Transverse colon (tissue), 4 donors: ENCODE results near the gene KLK11. TPM values are rescaled to one million over a fixed set of nuclear protein-coding genes. Genes with fewer than 3 reads are reported as not detected.

ENCODE experiments used
- DNase-seq: peaks from one replicate; pipeline ENCODE4 v3.0.0-alpha.2; 2019
- H3K27ac ChIP-seq, 4 donors: fragments of 200-600 bp; sonication (generic); 2 replicates each; pipeline ENCODE4 v1.5.1; 2016 to 2018; ENCODE audit warnings: inconsistent platforms in 4 of 4
- H3K27me3 ChIP-seq: fragments of 200-600 bp; sonication (generic); 2 replicates; pipeline ENCODE4 v1.5.1; 2017; ENCODE audit warnings: inconsistent platforms
- H3K36me3 ChIP-seq, 4 donors: fragments of 200-600 bp; sonication (generic); 2 replicates each; pipeline ENCODE4 v1.5.1; 2017 to 2019; ENCODE audit warnings: inconsistent platforms in 4 of 4
- H3K4me1 ChIP-seq, 4 donors: fragments of 200-600 bp; sonication (generic); 2 replicates each; pipeline ENCODE4 v1.5.1; 2017 to 2020; ENCODE audit warnings: inconsistent platforms in 4 of 4
- H3K4me3 ChIP-seq, 4 donors: fragments of 200-600 bp; sonication (generic); 1 replicate in 1 of 4; 2 replicates in 3 of 4; pipeline versions ENCODE4 v1.5.1 to v1.6.1; 2017 to 2019; ENCODE audit warnings: inconsistent platforms in 4 of 4
- H3K9me3 ChIP-seq, 2 donors: fragments of 200-600 bp; sonication (generic); 2 replicates each; pipeline ENCODE4 v1.5.1; 2017 to 2019; ENCODE audit warnings: inconsistent platforms in 2 of 2
- EP300 ChIP-seq: sonication (generic); formaldehyde crosslinking; IDR thresholded peaks from one replicate; pipeline ENCODE4 v1.6.1; 2017; ENCODE audit warnings: antibody characterized with exemption, low read depth
- POLR2A ChIP-seq: fragments of 450-650 bp; IDR thresholded peaks from one replicate; pipeline ENCODE4 v1.6.1; 2016; ENCODE audit warnings: antibody characterized with exemption, mild to moderate bottlenecking, moderate library complexity
- POLR2AphosphoS5 ChIP-seq, 3 donors: sonication (generic); formaldehyde crosslinking; IDR thresholded peaks; one replicate each; pipeline ENCODE4 v1.6.1; 2016; ENCODE audit warnings: antibody characterized with exemption in 3 of 3
- WGBS, 2 donors: methylation state at CpG; one replicate each; pipeline ENCODE4 v1.1.5; 2018; ENCODE audit warnings: low coverage in 1 of 2; 5-methylcytosine and 5-hydroxymethylcytosine counted together
- in situ Hi-C, 4 donors: fragments of 200-750 bp; cut with MboI; loops; one replicate each; pipeline versions ENCODE4 v1.15.0 to v1.15.1; 2017; ENCODE audit warnings: low sequenced_read_pairs in 3 of 4, low pct_ligation_motif_present in 1 of 4, low pct_unique_long_range_greater_than_20kb in 1 of 4
- intact Hi-C: fragments of 100-400 bp; cut with DNase I; formaldehyde crosslinking; loops from one replicate; pipeline ENCODE4 v1.15.1; 2023; ENCODE audit warnings: low total_unique reads
- total RNA-seq, 4 donors: library from RNA; depleted of rRNA; stranded (reverse); fragments of >200 nt; gene quantifications; one replicate each; pipeline ENCODE4 v1.1.0, GENCODE V29; 2016
- TF ChIP-seq, protein P1 (sequence below), 5 experiments: fragments of 200-600 bp in 3 of 5; fragments of 450-650 bp in 2 of 5; sonication (generic) in 3 of 5; IDR thresholded peaks; 1 replicate in 2 of 5; 2 replicates in 3 of 5; pipeline ENCODE4 v1.5.1; 2016 to 2017; ENCODE audit warnings: antibody characterized with exemption in 5 of 5, inconsistent platforms in 3 of 5, mild to moderate bottlenecking in 2 of 5, moderate library complexity in 1 of 5

The KLK11 gene
- total RNA-seq, 4 donors from 2014 or later: 0.55 to 0.79 TPM; not detected in 2

DNA sequence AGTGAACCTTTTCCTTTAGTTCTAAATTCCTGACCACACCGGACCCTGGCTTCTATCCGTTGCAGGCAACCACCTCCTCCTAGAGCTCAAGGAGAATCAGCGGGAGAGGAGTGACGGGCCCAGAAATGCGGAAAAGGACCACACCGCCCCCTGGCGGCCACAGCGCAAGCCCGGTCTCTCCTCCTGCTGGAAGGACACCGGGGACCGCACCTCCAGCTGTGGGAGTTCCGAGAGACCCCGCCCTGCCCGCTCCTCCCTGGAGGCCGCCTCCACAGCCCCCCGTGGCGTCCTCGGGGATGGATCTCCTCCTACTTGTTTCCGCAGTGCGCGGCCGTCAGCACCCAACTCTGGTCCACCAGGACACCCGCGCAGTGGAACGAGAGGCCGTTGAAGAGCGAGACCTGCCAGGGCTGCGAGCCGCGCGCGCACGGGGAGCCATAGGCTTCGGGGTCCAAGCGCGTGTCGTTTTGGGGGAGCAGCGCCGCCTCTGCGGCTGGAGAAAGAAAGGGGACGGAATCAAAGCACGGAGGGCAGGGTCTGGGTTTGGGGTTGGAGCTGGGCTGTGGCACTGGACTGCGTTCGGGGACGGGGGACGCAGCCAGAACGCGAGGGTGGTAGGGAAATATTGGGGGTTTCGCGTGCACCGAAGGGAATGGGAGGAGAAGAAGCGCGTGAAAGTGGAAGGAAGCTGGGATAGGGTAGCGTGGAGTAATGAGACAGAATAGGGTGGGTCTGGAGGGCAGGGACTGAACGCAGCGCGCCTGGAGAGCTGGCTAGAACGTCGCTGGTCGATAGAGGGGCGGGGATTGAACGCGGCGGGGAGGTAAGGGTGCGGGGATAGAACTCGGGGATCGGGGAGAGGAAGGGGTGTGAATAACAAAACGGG, 9.4 kb downstream of the KLK11 start:
- H3K27me3 ChIP-seq: peaks cover 72% of the 10 kb centered on the region
- in situ Hi-C loops: no loop called here
- peak; percentile 67 for DNase-seq

DNA sequence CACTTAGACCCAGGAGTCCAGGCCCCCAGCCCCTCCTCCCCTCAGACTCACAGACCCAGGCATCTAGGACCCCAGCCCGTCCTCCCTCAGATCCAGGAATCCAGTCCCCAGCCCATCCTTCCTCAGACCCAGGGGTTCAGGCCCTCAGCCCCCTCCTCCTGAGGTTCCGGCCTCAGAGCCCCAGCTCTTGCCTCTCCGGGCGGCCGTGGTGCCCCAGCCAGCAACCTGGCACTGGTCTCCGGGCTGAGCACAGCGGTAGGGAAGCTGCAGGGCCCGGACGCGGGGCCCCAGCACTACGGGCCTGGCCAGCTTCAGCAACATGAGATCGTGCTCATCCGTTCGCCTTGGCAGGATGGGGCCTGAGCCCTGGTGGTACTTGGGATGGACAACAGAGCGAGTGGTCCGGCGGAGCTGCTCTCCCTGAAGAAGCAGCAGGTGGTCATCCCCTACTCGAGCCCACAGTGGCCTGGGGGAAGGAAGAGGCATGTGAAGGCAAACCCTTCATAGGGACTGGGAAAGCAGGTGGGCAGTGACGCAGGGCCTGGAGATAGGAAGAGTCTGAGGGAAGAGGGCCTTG, 10.6 kb downstream of the KLK11 start:
- Histone ChIP-seq H3K4me1 (peaks cover 0 to 22% (median 12%) of the 10 kb centered on the region in 4 donors), H3K4me3 (no peak overlapping the region), H3K9me3 (no peaks in the 10 kb centered on the region), H3K27ac (no peak overlapping the region), H3K27me3 (peaks cover 78% of the 10 kb centered on the region), H3K36me3 (no peaks in the 10 kb centered on the region)
- in situ Hi-C loops: no loop called here
- no peak for TF ChIP-seq POLR2A
- TF ChIP-seq POLR2AphosphoS5 (IDR thresholded peaks at IDR 0.05): no peak
- TF ChIP-seq, protein P1, sequence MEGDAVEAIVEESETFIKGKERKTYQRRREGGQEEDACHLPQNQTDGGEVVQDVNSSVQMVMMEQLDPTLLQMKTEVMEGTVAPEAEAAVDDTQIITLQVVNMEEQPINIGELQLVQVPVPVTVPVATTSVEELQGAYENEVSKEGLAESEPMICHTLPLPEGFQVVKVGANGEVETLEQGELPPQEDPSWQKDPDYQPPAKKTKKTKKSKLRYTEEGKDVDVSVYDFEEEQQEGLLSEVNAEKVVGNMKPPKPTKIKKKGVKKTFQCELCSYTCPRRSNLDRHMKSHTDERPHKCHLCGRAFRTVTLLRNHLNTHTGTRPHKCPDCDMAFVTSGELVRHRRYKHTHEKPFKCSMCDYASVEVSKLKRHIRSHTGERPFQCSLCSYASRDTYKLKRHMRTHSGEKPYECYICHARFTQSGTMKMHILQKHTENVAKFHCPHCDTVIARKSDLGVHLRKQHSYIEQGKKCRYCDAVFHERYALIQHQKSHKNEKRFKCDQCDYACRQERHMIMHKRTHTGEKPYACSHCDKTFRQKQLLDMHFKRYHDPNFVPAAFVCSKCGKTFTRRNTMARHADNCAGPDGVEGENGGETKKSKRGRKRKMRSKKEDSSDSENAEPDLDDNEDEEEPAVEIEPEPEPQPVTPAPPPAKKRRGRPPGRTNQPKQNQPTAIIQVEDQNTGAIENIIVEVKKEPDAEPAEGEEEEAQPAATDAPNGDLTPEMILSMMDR (IDR thresholded peaks at IDR 0.05): no peak
- TF ChIP-seq EP300: no peak
- WGBS, 2 donors: 87% methylated on average over 19 of the region's 19 CpGs; no CpG with 5 or more reads in 1 of the 2 donors
- intact Hi-C loops: no loop called here
- no peak for DNase-seq

More for the DNA sequence above, 9.4 kb downstream of the KLK11 start:
- WGBS, 2 donors: 0 to 9% methylated on average over 16 to 61 of the region's 68 CpGs
- Histone ChIP-seq H3K27ac (no peak overlapping the region), H3K4me3 (peak overlapping the region in 1 of 4 donors; percentile 18), H3K36me3 (no peaks in the 10 kb centered on the region), H3K9me3 (no peaks in the 10 kb centered on the region), H3K4me1 (peaks cover 0 to 22% (median 12%) of the 10 kb centered on the region in 4 donors)
- intact Hi-C loops: no loop called here
- TF ChIP-seq POLR2AphosphoS5 (IDR thresholded peaks at IDR 0.05): no peak
- TF ChIP-seq, protein P1 (IDR thresholded peaks at IDR 0.05): peak; percentile 50 to 74 (median 62)
- TF ChIP-seq EP300: no peak
- no peak for TF ChIP-seq POLR2A

DNA sequence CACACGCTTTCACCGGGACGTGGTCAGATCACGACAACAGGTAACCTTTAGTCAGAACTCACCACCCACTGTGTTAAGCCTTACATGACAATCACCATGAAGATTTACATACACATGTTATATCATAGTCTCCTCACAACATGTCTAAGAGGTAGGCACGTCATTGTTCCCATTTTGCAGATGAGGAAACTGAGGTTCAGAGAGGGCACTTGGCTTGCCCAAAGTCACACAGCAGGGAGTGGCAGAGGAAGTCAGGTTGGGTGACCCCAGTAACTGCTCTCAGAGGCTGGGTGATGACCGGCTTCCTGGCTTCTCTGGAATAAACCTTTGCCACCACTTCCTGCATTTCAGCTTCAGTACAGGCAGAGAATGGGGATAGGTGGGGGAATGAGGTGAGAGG, 12.2 kb downstream of the KLK11 start:
- peaks cover 74% of the 10 kb centered on the region for H3K27me3 ChIP-seq
- no peak for DNase-seq
- peaks cover 0 to 17% (median 10%) of the 10 kb centered on the region in 4 donors for H3K4me1 ChIP-seq
- H3K9me3 ChIP-seq: no peaks in the 10 kb centered on the region
- H3K36me3 ChIP-seq: no peaks in the 10 kb centered on the region
- TF ChIP-seq POLR2AphosphoS5 (IDR thresholded peaks at IDR 0.05) (no peak), POLR2A (no peak), EP300 (no peak)
- TF ChIP-seq, protein P1 (IDR thresholded peaks at IDR 0.05): no peak
- in situ Hi-C loops (no loop called here), intact Hi-C loops (no loop called here)
- 43 to 80% methylated on average over 1 to 6 of the region's 6 CpGs for WGBS, 2 donors
- no peak overlapping the region for H3K4me3 ChIP-seq
- H3K27ac ChIP-seq: no peak overlapping the region

DNA sequence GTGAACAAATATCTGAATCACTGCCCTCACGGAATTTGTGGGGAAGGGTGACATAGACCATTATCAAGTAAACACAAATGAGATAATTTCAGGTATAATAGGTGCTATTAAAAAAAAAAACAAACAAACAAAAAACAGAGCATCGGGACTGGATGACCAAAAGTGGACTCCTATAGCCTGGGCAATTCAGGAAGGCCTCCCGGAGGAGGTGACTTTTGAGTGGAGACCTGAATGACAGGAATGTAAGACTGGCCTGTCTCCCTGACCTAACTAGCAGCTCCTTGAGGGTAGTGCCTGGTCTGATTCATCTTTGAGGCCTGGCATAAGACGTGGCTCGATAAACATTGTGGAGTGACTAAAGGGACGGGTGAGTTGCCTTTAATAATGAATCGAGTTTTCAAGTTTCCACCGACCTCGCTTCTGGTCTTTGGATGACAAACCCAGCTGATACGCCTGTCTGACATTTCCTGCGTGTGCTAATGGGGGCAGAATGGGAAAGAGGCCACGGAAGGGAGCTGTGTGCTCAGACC, 13.7 kb downstream of the KLK11 start:
- no peak for DNase-seq
- TF ChIP-seq POLR2A (no peak), EP300 (no peak), POLR2AphosphoS5 (IDR thresholded peaks at IDR 0.05) (no peak)
- TF ChIP-seq, protein P1 (IDR thresholded peaks at IDR 0.05): no peak
- WGBS, 2 donors: 38 to 58% methylated on average over 1 to 12 of the region's 12 CpGs
- Histone ChIP-seq H3K36me3 (no peaks in the 10 kb centered on the region), H3K9me3 (no peaks in the 10 kb centered on the region), H3K27me3 (peaks cover 63% of the 10 kb centered on the region), H3K4me1 (peaks cover 0 to 6% (median 5%) of the 10 kb centered on the region in 4 donors), H3K4me3 (no peak overlapping the region), H3K27ac (no peak overlapping the region)
- intact Hi-C loops (no loop called here), in situ Hi-C loops (no loop called here)
